ENCODE measurements around the gene CYP2C9.

GRCh38 chr10:95035332-95036295 is 97.2 kb downstream of the CYP2C9 start:
- TF ChIP-seq, protein P1, sequence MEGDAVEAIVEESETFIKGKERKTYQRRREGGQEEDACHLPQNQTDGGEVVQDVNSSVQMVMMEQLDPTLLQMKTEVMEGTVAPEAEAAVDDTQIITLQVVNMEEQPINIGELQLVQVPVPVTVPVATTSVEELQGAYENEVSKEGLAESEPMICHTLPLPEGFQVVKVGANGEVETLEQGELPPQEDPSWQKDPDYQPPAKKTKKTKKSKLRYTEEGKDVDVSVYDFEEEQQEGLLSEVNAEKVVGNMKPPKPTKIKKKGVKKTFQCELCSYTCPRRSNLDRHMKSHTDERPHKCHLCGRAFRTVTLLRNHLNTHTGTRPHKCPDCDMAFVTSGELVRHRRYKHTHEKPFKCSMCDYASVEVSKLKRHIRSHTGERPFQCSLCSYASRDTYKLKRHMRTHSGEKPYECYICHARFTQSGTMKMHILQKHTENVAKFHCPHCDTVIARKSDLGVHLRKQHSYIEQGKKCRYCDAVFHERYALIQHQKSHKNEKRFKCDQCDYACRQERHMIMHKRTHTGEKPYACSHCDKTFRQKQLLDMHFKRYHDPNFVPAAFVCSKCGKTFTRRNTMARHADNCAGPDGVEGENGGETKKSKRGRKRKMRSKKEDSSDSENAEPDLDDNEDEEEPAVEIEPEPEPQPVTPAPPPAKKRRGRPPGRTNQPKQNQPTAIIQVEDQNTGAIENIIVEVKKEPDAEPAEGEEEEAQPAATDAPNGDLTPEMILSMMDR (IDR thresholded peaks at IDR 0.05; ENCODE audit: low read depth, low read length), result no peak
- no peak for TF ChIP-seq POLR2A (IDR thresholded peaks at IDR 0.05; ENCODE audit: extremely low read depth, insufficient read length)

All from NB4 (cell line).